Adrenal gland (tissue), 5 donors: Measurements from ENCODE around the gene TMEM51.

Source experiments
- CTCF ChIP-seq, 6 experiments: fragments of 450-650 bp in 4 of 6; fragments of 200-600 bp in 2 of 6; sonication (generic) in 1 of 6; IDR thresholded peaks; 1 replicate in 5 of 6; 2 replicates in 1 of 6; pipeline versions ENCODE4 v1.5.1 to v1.8.0; 2016 to 2021; ENCODE audit warnings: antibody characterized with exemption in 6 of 6, mild to moderate bottlenecking in 2 of 6, moderate library complexity in 1 of 6
- POLR2A ChIP-seq, 2 donors: fragments of 450-650 bp; IDR thresholded peaks; one replicate each; pipeline ENCODE4 v1.6.1; 2017; ENCODE audit warnings: antibody characterized with exemption in 2 of 2, mild to moderate bottlenecking in 2 of 2, moderate library complexity in 1 of 2
- donor health status: DM: no; HTN: no; CAD: no.

DNA sequence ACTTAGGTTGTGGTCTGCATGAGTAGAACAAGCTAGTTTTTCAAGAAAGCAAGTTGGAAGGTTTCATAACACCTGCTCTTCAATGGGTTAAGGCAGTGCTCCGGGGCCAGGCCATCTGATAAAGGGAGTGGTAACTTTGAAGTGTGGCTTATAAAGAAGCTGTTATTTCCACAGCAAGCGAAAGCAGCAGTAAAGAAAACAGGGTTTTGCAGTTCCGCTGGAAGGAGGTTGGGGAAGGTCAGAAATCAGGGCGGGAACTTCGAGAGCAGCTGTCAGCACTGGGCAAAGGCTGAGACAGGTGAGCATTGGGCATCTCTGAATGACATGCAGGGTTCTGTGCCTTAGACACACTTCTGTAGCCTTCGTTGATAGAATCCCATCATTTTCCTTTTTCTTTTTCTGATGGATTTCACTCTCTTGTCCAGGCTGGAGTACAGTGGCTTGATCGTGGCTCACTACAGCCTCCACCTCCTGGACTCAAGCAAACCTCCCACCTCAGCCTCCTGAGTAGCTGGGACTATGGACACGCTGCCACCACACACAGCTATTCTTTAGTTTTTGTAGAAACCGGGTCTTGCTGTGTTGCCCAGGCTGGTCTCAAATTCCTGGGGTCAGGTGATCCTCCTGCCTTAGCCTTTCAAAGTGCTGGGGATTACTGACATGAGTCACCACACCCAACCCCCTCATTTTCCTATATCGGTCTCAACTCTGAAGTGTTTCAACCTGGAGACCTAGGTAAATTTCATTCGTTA is 20.5 kb downstream of the TMEM51 start:
- TF ChIP-seq CTCF (IDR thresholded peaks at IDR 0.05) (no peak), POLR2A (IDR thresholded peaks at IDR 0.05) (no peak)
